Upper lobe of left lung (tissue), 4 donors: Measurements from ENCODE around the gene UBE2S.

Experiments
- EP300 ChIP-seq, 4 donors: sonication (generic); formaldehyde crosslinking; IDR thresholded peaks; one replicate each; pipeline ENCODE4 v1.5.1; 2017; ENCODE audit warnings: antibody characterized with exemption in 4 of 4, control low read depth in 2 of 4
- POLR2A ChIP-seq, 4 donors: fragments of 450-650 bp; IDR thresholded peaks; one replicate each; pipeline ENCODE4 v1.5.1; 2016 to 2017; ENCODE audit warnings: antibody characterized with exemption in 4 of 4, mild to moderate bottlenecking in 2 of 4
- POLR2AphosphoS5 ChIP-seq, 2 donors: sonication (generic); formaldehyde crosslinking; IDR thresholded peaks; one replicate each; pipeline ENCODE4 v1.5.1; 2017; ENCODE audit warnings: antibody characterized with exemption in 2 of 2
- TF ChIP-seq, protein P1 (sequence below), 6 experiments: fragments of 450-650 bp in 4 of 6; fragments of 200-600 bp in 2 of 6; sonication (generic) in 2 of 6; IDR thresholded peaks; one replicate each; pipeline ENCODE4 v1.5.1; 2016 to 2019; ENCODE audit warnings: antibody characterized with exemption in 6 of 6

DNA sequence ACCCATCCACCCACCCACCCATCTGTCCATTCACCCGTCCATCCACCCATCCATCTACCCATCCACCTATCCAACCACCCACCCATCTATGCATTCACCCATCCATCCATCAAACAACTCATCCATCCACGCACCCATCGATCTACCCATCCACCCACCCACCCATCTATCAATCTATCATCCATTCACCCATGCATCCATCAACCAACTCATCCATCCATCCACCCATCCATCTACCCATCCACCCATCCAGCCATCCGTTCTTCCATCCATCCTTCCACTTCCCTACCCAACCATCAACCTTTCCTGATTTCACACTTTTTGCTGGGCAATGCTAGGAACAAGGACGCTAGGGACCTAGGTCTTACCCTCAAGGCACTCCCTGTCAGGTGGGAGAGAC is 25.6 kb downstream of the UBE2S start:
- TF ChIP-seq, protein P1, sequence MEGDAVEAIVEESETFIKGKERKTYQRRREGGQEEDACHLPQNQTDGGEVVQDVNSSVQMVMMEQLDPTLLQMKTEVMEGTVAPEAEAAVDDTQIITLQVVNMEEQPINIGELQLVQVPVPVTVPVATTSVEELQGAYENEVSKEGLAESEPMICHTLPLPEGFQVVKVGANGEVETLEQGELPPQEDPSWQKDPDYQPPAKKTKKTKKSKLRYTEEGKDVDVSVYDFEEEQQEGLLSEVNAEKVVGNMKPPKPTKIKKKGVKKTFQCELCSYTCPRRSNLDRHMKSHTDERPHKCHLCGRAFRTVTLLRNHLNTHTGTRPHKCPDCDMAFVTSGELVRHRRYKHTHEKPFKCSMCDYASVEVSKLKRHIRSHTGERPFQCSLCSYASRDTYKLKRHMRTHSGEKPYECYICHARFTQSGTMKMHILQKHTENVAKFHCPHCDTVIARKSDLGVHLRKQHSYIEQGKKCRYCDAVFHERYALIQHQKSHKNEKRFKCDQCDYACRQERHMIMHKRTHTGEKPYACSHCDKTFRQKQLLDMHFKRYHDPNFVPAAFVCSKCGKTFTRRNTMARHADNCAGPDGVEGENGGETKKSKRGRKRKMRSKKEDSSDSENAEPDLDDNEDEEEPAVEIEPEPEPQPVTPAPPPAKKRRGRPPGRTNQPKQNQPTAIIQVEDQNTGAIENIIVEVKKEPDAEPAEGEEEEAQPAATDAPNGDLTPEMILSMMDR (IDR thresholded peaks at IDR 0.05): no peak
- TF ChIP-seq POLR2A (IDR thresholded peaks at IDR 0.05) (no peak), EP300 (IDR thresholded peaks at IDR 0.05) (no peak), POLR2AphosphoS5 (IDR thresholded peaks at IDR 0.05) (no peak)
